ENCODE data around the gene ZNF236. TPM values are rescaled to one million over a fixed set of nuclear protein-coding genes. Genes with fewer than 3 reads are reported as not detected.

ZNF236 gene
- total RNA-seq, 1 donor from 2014 or later = 5.5 TPM

DNA sequence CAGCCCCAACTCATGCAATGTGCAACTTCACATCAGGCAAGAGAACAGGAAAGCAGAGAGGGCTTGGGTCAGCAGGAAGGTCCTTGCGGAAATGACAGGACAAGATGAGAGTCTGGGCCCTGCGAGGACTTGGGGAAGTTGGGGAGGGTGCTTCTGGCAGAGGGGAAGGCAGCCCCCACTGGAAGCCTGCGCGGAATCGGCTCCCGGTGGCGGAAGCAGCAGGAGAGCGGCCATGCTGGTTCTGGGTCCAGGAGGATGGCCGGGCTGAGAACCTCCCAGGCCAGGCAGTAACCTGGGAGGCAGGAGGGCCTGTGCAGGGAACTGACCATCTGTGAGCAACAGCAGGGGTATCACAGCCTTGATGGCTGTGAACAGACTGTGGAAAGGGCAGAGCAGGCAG, 197.3 kb downstream of the ZNF236 start:
- DNase-seq (ENCODE audit: low read depth, low spot score) = no peak

All from pulmonary artery endothelial cell (primary cell).